KG1 (cell line): ENCODE results near the gene YPEL5.
"Not testable (repeated sequence)": the region's sequence is repeated elsewhere in the genome, so short reads cannot be mapped to it uniquely, and the experiment has no call there.

ENCODE experiments used
- DNase-seq: peaks from one replicate; lab custom pipeline; 2025; lab: John Stamatoyannopoulos, UW

Gene YPEL5

DNA sequence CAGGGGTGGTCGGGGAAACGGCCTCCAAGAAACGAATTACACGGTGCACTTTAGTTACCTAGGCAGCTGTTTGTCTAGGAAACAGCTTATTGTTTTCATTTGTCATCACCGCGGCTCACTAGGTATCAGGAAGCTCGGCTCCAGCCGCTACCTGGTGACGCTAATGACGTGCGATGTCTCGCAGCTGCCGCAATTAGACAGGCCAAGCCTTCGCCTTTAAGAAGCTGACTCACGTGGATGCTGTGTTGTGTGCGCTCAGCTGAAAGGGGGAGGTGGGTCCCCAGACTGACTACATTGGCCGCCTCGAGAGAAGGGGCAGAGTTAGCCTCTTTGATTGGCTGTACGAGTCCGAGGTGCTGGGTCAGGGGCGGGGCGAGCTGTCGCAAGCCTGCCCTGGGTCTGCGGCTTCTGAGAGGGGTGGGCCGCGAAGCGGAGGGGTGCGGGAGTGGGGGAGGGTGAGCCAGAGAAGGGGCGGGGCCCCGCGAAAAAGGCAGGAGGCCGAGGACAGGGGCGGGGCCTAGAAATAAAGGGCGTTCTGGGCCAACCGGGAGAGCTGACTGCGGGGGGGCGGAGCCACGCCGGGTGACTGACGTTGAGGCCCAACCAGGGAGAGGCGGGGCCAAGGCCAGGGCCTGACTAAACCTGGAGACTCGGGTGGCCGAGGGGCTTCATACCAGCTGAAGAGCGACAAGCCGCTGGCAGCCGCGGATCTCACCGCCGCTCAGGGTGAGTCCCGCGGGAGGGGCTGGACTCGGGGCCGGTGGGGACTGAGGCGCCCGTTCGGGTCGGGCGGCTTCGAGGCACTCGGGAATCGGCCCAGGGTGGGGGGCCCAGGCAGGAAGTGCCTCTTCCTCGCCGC lies at the start of gene YPEL5:
Gene YPEL5 (plus strand): TSS at position 671 of the 859 bp plus-strand sequence. CDS start 9,645 bp downstream, outside the sequence.
- DNase-seq: peak; percentile 100

GRCh38 chr2:30098266-30099005 lies 48.4 kb upstream of the YPEL5 start:
- DNase-seq: no peak

GRCh38 chr2:30099366-30099765 lies 47.4 kb upstream of the YPEL5 start:
- not testable (repeated sequence) for DNase-seq

- DNase-seq: not testable (repeated sequence)
These were observed 46.1 kb upstream of the YPEL5 start for GRCh38 chr2:30100691-30101090.

DNA sequence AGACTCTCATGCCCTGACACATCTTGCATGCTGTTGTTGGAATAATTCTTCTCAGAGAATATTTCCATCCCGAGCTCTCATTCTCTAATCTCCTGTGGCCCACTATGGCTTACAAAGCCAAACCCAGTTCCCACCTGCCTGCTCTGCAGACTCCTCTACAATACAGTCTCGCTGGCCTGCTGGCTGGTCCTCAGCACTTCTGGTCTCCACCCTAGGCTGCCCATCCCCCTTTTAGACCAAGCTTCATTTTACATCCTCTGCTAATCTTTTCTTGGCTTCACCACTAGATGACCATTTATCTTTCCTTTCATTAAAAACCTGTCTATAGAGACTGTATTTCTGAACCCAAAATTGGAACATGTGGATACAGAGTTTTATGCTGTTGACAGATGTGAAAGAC lies 42.5 kb upstream of the YPEL5 start:
- DNase-seq: no peak

GRCh38 chr2:30105556-30105955 lies 41.3 kb upstream of the YPEL5 start:
- DNase-seq: no peak

GRCh38 chr2:30106543-30106942 lies 40.3 kb upstream of the YPEL5 start:
- no peak for DNase-seq

- DNase-seq: no peak
These were observed 38.6 kb upstream of the YPEL5 start for GRCh38 chr2:30108192-30108591.

GRCh38 chr2:30108851-30109250 lies 38.0 kb upstream of the YPEL5 start:
- DNase-seq: no peak

DNA sequence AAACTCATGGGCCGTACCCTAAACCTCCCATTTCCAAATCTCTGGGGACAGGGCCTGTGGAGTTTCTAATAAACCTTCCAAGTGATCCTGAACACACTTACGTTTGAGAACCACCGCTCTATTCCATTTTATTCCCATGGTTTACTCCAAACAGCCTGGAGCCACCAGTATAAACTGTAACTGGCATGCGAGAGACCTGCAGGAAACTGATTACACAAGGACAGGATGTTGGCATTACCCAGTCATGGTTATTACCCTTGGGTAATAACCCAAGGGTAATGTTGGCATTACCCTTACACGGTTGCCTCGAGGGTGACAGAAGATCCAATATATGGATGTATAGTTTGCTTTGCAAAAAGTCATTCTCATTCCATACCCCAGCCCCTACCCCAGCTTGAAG lies 37.0 kb upstream of the YPEL5 start:
- DNase-seq: no peak

DNA sequence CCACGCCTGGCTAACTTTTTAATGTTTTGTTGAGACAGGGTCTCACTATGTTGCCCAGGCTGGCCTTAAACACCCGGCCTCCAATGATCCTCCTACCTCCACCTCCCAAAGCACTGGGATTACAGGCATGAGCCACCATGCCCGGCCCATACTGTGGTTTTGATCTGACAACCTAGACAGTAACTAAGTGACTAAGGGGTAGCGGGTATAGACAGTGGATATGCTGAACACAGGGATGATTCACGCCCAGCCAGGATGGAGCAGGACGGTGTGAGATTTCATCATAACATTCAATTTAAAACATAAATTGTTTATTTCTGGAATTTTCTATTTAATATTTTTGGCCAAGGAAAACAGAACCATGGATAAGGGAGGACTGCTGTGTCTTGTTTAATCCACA lies 36.0 kb upstream of the YPEL5 start:
- no peak for DNase-seq

DNA sequence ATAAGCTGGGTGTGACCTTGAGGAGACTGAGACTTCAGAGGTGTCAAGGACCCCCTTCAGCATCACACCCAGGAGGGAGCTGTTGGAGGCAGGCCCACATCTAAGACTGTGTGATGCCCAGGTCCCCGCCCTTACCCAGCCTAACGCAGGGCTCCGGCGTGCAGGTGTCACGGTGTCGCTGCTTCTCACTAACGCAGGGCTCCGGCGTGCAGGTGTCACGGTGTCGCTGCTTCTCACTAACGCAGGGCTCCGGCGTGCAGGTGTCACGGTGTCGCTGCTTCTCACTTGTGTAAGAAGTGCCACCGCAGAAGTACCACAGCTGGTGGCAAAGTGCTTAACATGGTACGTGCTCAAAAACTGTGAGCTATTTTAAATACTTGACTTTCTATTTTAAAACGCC lies 35.6 kb upstream of the YPEL5 start:
- not testable (repeated sequence) for DNase-seq

- DNase-seq: no peak
These were observed 34.2 kb upstream of the YPEL5 start for GRCh38 chr2:30112561-30112960.

- no peak for DNase-seq
These were observed 33.1 kb upstream of the YPEL5 start for GRCh38 chr2:30113617-30114293.

GRCh38 chr2:30115141-30115980 lies 31.4 kb upstream of the YPEL5 start:
- peak; percentile 11 for DNase-seq

DNA sequence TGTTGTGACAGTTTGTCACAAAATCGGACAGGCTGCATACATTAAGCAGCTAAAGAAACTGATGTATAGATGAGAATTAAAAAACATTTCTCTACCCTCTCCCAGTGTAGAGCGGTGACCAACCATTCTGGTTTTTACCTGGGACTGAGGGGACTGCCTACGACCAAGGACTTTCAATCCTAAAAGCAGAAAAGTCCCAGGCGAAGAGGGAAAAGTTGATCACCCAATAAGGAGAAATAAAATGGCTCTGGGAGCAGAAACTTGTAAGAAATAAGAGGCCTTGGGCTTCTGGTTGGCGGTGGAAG lies 30.9 kb upstream of the YPEL5 start:
- DNase-seq: no peak

GRCh38 chr2:30122362-30122761 lies 24.4 kb upstream of the YPEL5 start:
- DNase-seq: no peak

DNA sequence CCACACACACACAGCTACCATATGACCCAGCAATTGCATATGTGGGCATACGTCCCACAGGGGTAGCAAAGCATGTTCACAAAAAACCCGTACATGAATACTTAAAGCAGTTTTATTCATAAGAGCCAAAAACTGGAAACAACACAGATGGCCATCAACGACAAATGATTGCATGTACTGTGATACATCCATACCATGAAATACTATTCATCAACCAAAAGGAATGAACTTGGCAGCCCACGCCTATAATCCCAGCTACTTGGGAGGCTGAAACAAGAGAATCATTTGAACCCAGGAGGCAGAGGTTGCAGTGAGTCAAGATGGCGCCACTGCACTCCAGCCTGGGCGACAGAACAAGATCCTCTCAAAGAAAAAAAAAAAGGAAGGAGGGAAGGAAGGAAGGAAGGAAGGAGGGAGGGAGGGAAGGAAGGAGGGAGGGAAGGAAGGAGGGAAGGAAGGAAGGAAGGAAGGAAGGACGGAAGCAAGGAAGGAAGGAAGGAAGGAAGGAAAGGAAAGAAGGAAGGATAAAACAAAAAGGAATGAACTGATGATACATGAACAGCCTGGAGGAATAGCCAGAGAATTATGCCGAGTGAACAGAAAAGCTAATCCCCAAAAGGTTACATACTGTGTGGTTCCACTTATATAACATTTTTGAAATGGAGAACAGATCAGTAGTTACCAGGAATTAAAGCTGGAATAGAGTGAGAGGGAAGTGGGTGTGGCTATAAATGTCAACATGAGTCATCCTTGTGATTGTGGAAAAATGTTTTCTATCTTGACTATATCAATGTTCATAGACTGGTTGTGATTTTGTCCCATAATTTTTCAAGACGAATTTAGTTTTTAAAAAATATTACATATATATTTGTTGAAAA lies 19.6 kb upstream of the YPEL5 start:
- no peak for DNase-seq

GRCh38 chr2:30134582-30134981 lies 12.2 kb upstream of the YPEL5 start:
- no peak for DNase-seq

DNA sequence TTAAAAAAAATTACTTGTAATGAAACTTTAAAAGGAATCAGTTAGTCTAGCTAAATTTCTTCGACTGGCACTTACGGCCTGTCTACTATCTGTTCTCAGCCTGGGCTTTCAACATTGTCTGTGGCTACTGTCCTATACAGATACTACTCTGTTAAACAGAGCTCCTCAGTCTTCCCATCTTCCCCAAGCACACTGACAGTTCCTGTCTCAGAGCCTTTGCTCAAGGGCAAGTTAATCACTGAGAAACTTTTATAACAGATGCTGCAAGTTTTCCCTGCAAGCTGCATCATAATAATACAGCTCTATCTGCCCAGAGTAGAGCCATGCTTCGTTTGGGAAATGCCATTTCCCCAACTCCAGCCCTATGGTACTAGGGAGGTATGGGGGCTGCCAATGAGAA lies 11.3 kb upstream of the YPEL5 start:
- DNase-seq: no peak
